ENCODE measurements around the gene HK3. TPM values are rescaled to one million over a fixed set of nuclear protein-coding genes. Genes with fewer than 3 reads are reported as not detected.

Gene HK3
- total RNA-seq, 1 donor from 2014 or later = 4.0 TPM

GRCh38 chr5:176868731-176869130, 30.4 kb downstream of the HK3 start:
- no peak for DNase-seq (ENCODE audit: low spot score)

- no peak for DNase-seq (ENCODE audit: low spot score)
Measured at GRCh38 chr5:176868126-176868525, 31.0 kb downstream of the HK3 start.

GRCh38 chr5:176866707-176867310, 32.3 kb downstream of the HK3 start:
- DNase-seq (ENCODE audit: low spot score) = no peak

- no peak for DNase-seq (ENCODE audit: low spot score)
Measured at GRCh38 chr5:176865964-176866363, 33.2 kb downstream of the HK3 start.

- DNase-seq (ENCODE audit: low spot score) = no peak
Measured at GRCh38 chr5:176864755-176865154, 34.4 kb downstream of the HK3 start.

GRCh38 chr5:176863765-176864098, 35.4 kb downstream of the HK3 start:
- DNase-seq (ENCODE audit: low spot score) = no peak

- DNase-seq (ENCODE audit: low spot score) = no peak
Measured at GRCh38 chr5:176863041-176863764, 35.9 kb downstream of the HK3 start.

- no peak for DNase-seq (ENCODE audit: low spot score)
Measured at GRCh38 chr5:176862330-176862995, 36.7 kb downstream of the HK3 start.

- DNase-seq (ENCODE audit: low spot score) = no peak
Measured at GRCh38 chr5:176861276-176861675, 37.9 kb downstream of the HK3 start.

GRCh38 chr5:176860381-176860780, 38.8 kb downstream of the HK3 start:
- no peak for DNase-seq (ENCODE audit: low spot score)

GRCh38 chr5:176859916-176860315, 39.2 kb downstream of the HK3 start:
- DNase-seq (ENCODE audit: low spot score) = no peak

GRCh38 chr5:176857894-176858273, 41.3 kb downstream of the HK3 start:
- DNase-seq (ENCODE audit: low spot score) = no peak

GRCh38 chr5:176857216-176857893, 41.8 kb downstream of the HK3 start:
- DNase-seq (ENCODE audit: low spot score) = no peak

- no peak for DNase-seq (ENCODE audit: low spot score)
Measured at GRCh38 chr5:176856746-176857145, 42.4 kb downstream of the HK3 start.

- no peak for DNase-seq (ENCODE audit: low spot score)
Measured at GRCh38 chr5:176855598-176855997, 43.5 kb downstream of the HK3 start.

- DNase-seq (ENCODE audit: low spot score) = no peak
Measured at GRCh38 chr5:176854164-176854563, 45.0 kb downstream of the HK3 start.

GRCh38 chr5:176853151-176853778, 45.9 kb downstream of the HK3 start:
- DNase-seq (ENCODE audit: low spot score) = no peak

- DNase-seq (ENCODE audit: low spot score) = no peak
Measured at GRCh38 chr5:176851871-176852658, 47.1 kb downstream of the HK3 start.

GRCh38 chr5:176851380-176851779, 47.8 kb downstream of the HK3 start:
- DNase-seq (ENCODE audit: low spot score) = no peak

- no peak for DNase-seq (ENCODE audit: low spot score)
Measured at GRCh38 chr5:176850371-176851245, 48.5 kb downstream of the HK3 start.
